Endothelial cell of umbilical vein (primary cell): Measurements from ENCODE around the gene ITIH3.

ENCODE experiments used
- EZH2 ChIP-seq: IDR thresholded peaks from 2 replicates; pipeline ENCODE4 v1.6.1; 2012; ENCODE audit warnings: borderline replicate concordance, low read depth, mild to moderate bottlenecking, moderate library complexity, low read length, inconsistent platforms; ENCODE audit not compliant: severe bottlenecking
- FOS ChIP-seq: IDR thresholded peaks from 2 replicates; pipeline ENCODE4 v1.6.1; 2011; ENCODE audit warnings: mild to moderate bottlenecking, low read length, moderate library complexity, borderline replicate concordance; ENCODE audit not compliant: insufficient read depth
- GATA2 ChIP-seq: IDR thresholded peaks from 2 replicates; pipeline ENCODE4 v1.7.0; 2011; ENCODE audit warnings: low read depth, mild to moderate bottlenecking, moderate library complexity, mixed read lengths, low read length; ENCODE audit not compliant: insufficient read length, insufficient read depth
- JUN ChIP-seq: IDR thresholded peaks from 2 replicates; pipeline ENCODE4 v1.6.1; 2011; ENCODE audit warnings: borderline replicate concordance, low read depth; ENCODE audit not compliant: insufficient read length, insufficient read depth
- MYC ChIP-seq: IDR thresholded peaks from one replicate; pipeline ENCODE4 v1.6.1; 2011; ENCODE audit warnings: mild to moderate bottlenecking, low read depth, low read length
- POLR2A ChIP-seq: IDR thresholded peaks from 2 replicates; pipeline ENCODE4 v1.6.1; 2012; ENCODE audit warnings: low read depth, mild to moderate bottlenecking, control low read depth, low read length
- POLR2AphosphoS5 ChIP-seq: IDR thresholded peaks from 2 replicates; pipeline ENCODE4 v1.6.1; 2012; ENCODE audit warnings: low read depth, mild to moderate bottlenecking, control low read depth, low read length, moderate library complexity; ENCODE audit not compliant: insufficient read depth
- TF ChIP-seq, protein P1 (sequence below), 2 donors: IDR thresholded peaks; 1 replicate in 1 of 2; 2 replicates in 1 of 2; pipeline ENCODE4 v1.5.1; 2011; ENCODE audit warnings: low read length in 2 of 2, mild to moderate bottlenecking in 2 of 2, moderate library complexity in 2 of 2, control low read depth in 1 of 2, inconsistent platforms in 1 of 2, low read depth in 1 of 2; ENCODE audit not compliant: insufficient read depth in 1 of 2; ENCODE audit errors: extremely low read depth in 1 of 2
- TF ChIP-seq, protein P2 (sequence below): IDR thresholded peaks from 2 replicates; pipeline ENCODE4 v1.6.1; 2011; ENCODE audit not compliant: insufficient read depth, insufficient read length

DNA sequence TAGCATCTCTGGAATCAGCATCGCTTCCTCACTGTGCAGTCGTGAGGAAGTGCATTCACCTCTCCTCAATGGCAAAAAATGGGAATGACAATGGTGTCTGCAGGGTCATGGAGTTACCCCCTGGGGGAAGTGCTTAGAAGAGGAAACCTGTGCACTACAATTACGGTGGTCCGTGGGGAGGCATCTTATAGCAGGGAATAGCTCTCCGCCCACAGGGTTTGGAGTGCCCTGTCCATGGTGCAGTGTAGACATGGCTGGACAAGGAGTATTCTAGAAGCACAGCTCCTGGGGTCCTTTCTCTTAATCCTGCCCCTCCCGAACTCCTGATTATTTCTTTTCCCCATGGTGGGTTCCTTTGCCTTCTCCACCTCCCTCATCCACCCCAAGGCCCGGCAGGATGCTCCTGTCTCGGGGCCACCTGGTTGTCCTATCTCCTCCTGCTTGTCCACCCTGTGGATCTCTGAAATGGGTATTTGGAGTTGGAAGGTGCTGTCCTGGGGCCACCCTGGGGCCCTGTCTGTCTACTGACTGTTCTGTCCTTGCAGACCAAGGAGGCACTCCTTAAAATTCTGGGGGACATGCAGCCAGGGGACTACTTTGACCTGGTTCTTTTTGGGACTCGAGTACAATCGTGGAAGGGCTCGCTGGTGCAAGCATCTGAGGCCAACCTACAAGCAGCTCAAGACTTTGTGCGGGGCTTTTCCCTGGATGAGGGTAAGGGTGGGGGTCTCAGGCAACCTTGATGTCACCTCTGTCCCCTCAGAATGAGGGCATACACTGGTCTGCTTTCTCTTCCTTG, 12.0 kb upstream of the ITIH3 start:
- TF ChIP-seq, protein P1, sequence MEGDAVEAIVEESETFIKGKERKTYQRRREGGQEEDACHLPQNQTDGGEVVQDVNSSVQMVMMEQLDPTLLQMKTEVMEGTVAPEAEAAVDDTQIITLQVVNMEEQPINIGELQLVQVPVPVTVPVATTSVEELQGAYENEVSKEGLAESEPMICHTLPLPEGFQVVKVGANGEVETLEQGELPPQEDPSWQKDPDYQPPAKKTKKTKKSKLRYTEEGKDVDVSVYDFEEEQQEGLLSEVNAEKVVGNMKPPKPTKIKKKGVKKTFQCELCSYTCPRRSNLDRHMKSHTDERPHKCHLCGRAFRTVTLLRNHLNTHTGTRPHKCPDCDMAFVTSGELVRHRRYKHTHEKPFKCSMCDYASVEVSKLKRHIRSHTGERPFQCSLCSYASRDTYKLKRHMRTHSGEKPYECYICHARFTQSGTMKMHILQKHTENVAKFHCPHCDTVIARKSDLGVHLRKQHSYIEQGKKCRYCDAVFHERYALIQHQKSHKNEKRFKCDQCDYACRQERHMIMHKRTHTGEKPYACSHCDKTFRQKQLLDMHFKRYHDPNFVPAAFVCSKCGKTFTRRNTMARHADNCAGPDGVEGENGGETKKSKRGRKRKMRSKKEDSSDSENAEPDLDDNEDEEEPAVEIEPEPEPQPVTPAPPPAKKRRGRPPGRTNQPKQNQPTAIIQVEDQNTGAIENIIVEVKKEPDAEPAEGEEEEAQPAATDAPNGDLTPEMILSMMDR (IDR thresholded peaks at IDR 0.05; ENCODE audit: extremely low read depth in 1 of 2, insufficient read depth in 1 of 2, low read depth in 1 of 2, low read length in 2 of 2): no peak
- TF ChIP-seq POLR2A: no peak
- TF ChIP-seq POLR2AphosphoS5: no peak
- TF ChIP-seq EZH2: no peak
- TF ChIP-seq FOS: no peak
- TF ChIP-seq JUN: no peak
- no peak for TF ChIP-seq GATA2
- TF ChIP-seq, protein P2, sequence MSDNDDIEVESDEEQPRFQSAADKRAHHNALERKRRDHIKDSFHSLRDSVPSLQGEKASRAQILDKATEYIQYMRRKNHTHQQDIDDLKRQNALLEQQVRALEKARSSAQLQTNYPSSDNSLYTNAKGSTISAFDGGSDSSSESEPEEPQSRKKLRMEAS: no peak
- TF ChIP-seq MYC: no peak
